Activated CD4-positive, alpha-beta T cell treated with anti-CD3 and anti-CD28 coated beads for 36 hours (primary cell): Measurements from ENCODE around the gene TRIM44. TPM values are rescaled to one million over a fixed set of nuclear protein-coding genes. Genes with fewer than 3 reads are reported as not detected.

Experiments
- ATAC-seq: fragments of 200-7000 bp; cut with Tn5 transposase; one replicate; pipeline ENCODE4 v1.10.0; 2021; ENCODE audit warnings: mild to moderate bottlenecking, moderate library complexity
- CTCF ChIA-PET: fragments of 350-600 bp; sonication (Branson Sonifier 250); formaldehyde crosslinking; loops from one replicate; lab custom pipeline; 2021; ENCODE audit warnings: antibody characterized with exemption; lab: Charles Lee
- POLR2A ChIA-PET: fragments of 350-600 bp; sonication (Branson Sonifier 250); formaldehyde crosslinking; loops from one replicate; lab custom pipeline; 2021; ENCODE audit warnings: antibody characterized with exemption, inconsistent platforms; lab: Charles Lee
- DNase-seq: peaks from one replicate; pipeline ENCODE4 v3.0.0-alpha.2; 2020
- H3K27ac Mint-ChIP-seq: one replicate; pipeline ENCODE4 v1.8.0; 2021; ENCODE audit warnings: mixed read lengths
- H3K27me3 Mint-ChIP-seq: one replicate; pipeline ENCODE4 v1.8.0; 2021; ENCODE audit warnings: mixed read lengths
- H3K36me3 Mint-ChIP-seq: one replicate; pipeline ENCODE4 v1.8.0; 2021; ENCODE audit warnings: low read depth, mixed read lengths
- H3K4me1 Mint-ChIP-seq: one replicate; pipeline ENCODE4 v1.8.0; 2021; ENCODE audit warnings: mixed read lengths
- H3K4me3 Mint-ChIP-seq: one replicate; pipeline ENCODE4 v1.8.0; 2021; ENCODE audit warnings: mild to moderate bottlenecking, moderate library complexity, mixed read lengths
- H3K9me3 Mint-ChIP-seq: one replicate; pipeline ENCODE4 v1.8.0; 2021; ENCODE audit warnings: low read depth, mixed read lengths
- intact Hi-C, 2 experiments: fragments of 100-400 bp; cut with DNase I in 1 of 2; cut with micrococcal nuclease in 1 of 2; formaldehyde crosslinking; loops; one replicate each; pipeline versions ENCODE4 v1.14.2 to v1.15.1; 2022 to 2024; cut with DNase I, micrococcal nuclease
- total RNA-seq, 2 experiments: library from RNA; stranded (reverse); gene quantifications; one replicate each; pipeline ENCODE4 v1.2.3, GENCODE V29; 2021

Gene TRIM44
- total RNA-seq, 2 experiments from 2014 or later: 38.1 to 39.9 TPM

- POLR2A ChIA-PET: no interaction called here
- Mint-ChIP-seq H3K4me3 (no peak overlapping the region), H3K27ac (no peak overlapping the region), H3K4me1 (peaks cover 47% of the 10 kb centered on the region), H3K36me3 (peaks cover 28% of the 10 kb centered on the region), H3K9me3 (peaks cover 8% of the 10 kb centered on the region), H3K27me3 (no peaks in the 10 kb centered on the region)
- intact Hi-C loops: no loop called here
- CTCF ChIA-PET: interaction anchor here (0.5 to 1.0 kb wide), 3 partner anchors 166 to 665 kb away, joined by 3 read pairs; no protein-coding TSS in a partner anchor
- ATAC-seq: no peak
- DNase-seq: no peak
These were observed 119.4 kb downstream of the TRIM44 start for GRCh38 chr11:35781861-35782470.

DNA sequence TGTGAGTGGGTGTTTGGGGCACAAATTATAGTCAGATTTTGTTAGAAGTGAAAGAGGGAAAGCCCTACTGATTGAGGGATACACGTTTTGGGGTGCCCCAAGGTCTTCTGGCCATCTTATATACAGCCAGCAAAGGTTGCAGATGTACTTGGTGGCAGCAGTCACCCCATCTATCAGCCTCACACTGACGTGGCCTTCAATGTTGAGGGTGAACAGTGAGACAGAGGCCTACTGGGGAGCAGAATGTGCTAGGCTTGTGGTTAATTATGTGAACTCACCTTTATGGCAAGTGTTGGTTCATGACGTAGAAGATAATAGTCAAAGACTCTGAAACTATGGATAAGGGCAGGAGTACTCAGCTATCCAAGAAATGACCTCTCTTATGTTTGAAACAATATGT lies 121.2 kb downstream of the TRIM44 start:
- no peak for ATAC-seq
- H3K27ac Mint-ChIP-seq: no peak overlapping the region
- intact Hi-C loops: no loop called here
- DNase-seq: no peak
- ChIA-PET CTCF (interaction anchor here (1.7 kb wide), 1 partner anchor 38 kb away, joined by 6 read pairs; no protein-coding TSS in a partner anchor), POLR2A (no interaction called here)
- no peak overlapping the region for H3K4me3 Mint-ChIP-seq
- H3K27me3 Mint-ChIP-seq: no peaks in the 10 kb centered on the region
- H3K4me1 Mint-ChIP-seq: peaks cover 56% of the 10 kb centered on the region
- H3K36me3 Mint-ChIP-seq: peaks cover 15% of the 10 kb centered on the region
- H3K9me3 Mint-ChIP-seq: no peaks in the 10 kb centered on the region

- Mint-ChIP-seq H3K4me3 (no peak overlapping the region), H3K9me3 (no peaks in the 10 kb centered on the region), H3K36me3 (peaks cover 8% of the 10 kb centered on the region), H3K27ac (no peak overlapping the region), H3K4me1 (peaks cover 56% of the 10 kb centered on the region), H3K27me3 (no peaks in the 10 kb centered on the region)
- CTCF ChIA-PET: interaction anchor here (0.6 to 1.6 kb wide), 2 partner anchors 10 to 105 kb away, joined by 3 to 4 read pairs; no protein-coding TSS in a partner anchor
- POLR2A ChIA-PET: interaction anchor here (0.7 kb wide), 1 partner anchor 627 kb away, joined by 4 read pairs; no protein-coding TSS in a partner anchor
- DNase-seq: no peak
- intact Hi-C loops: no loop called here
- peak; percentile 40 for ATAC-seq
These were observed 122.1 kb downstream of the TRIM44 start for GRCh38 chr11:35784699-35785098.

GRCh38 chr11:35785287-35786167 lies 123.0 kb downstream of the TRIM44 start:
- no peak overlapping the region for H3K27ac Mint-ChIP-seq
- H3K4me3 Mint-ChIP-seq: no peak overlapping the region
- POLR2A ChIA-PET: interaction anchor here (0.7 kb wide), 1 partner anchor 626 kb away, joined by 4 read pairs; no protein-coding TSS in a partner anchor
- H3K9me3 Mint-ChIP-seq: no peaks in the 10 kb centered on the region
- ATAC-seq: peak; percentile 92
- no peaks in the 10 kb centered on the region for H3K27me3 Mint-ChIP-seq
- H3K36me3 Mint-ChIP-seq: peaks cover 8% of the 10 kb centered on the region
- peaks cover 54% of the 10 kb centered on the region for H3K4me1 Mint-ChIP-seq
- no peak for DNase-seq
- CTCF ChIA-PET: interaction anchor here (0.6 to 1.6 kb wide), 3 partner anchors 10 to 106 kb away, joined by 3 to 4 read pairs (median 3); no protein-coding TSS in a partner anchor
- intact Hi-C loops: no loop called here

DNA sequence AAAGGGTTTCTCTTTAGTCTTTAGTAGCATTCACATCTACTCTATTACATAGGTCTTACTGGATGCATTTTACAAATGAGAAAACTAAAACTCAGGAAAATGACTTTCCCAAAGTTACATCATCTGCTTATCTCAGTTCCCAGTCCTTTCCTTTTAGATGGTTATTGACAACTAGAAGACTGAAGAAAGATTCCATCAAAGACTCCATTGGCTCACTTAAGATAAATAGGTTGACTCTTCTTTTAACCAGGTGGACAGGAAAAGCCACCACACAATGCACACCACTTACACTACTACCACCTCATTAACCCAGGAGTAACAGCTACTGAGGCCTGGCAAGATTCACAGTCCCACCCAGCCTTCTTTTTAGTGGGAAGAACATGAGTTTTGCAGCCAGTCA lies 123.6 kb downstream of the TRIM44 start:
- intact Hi-C loops: no loop called here
- peaks cover 7% of the 10 kb centered on the region for H3K36me3 Mint-ChIP-seq
- H3K9me3 Mint-ChIP-seq: no peaks in the 10 kb centered on the region
- no peak overlapping the region for H3K4me3 Mint-ChIP-seq
- H3K4me1 Mint-ChIP-seq: peaks cover 52% of the 10 kb centered on the region
- no peaks in the 10 kb centered on the region for H3K27me3 Mint-ChIP-seq
- ATAC-seq (no peak), DNase-seq (no peak)
- no peak overlapping the region for H3K27ac Mint-ChIP-seq
- POLR2A ChIA-PET: no interaction called here
- CTCF ChIA-PET: interaction anchor here (0.6 to 1.6 kb wide), 2 partner anchors 9 to 81 kb away, joined by 3 to 4 read pairs; no protein-coding TSS in a partner anchor

GRCh38 chr11:35787013-35787504 lies 124.5 kb downstream of the TRIM44 start:
- no peak overlapping the region for H3K4me3 Mint-ChIP-seq
- peaks cover 8% of the 10 kb centered on the region for H3K36me3 Mint-ChIP-seq
- intact Hi-C loops: no loop called here
- CTCF ChIA-PET: no interaction called here
- H3K9me3 Mint-ChIP-seq: no peaks in the 10 kb centered on the region
- H3K27ac Mint-ChIP-seq: no peak overlapping the region
- ATAC-seq (no peak), DNase-seq (no peak)
- no peaks in the 10 kb centered on the region for H3K27me3 Mint-ChIP-seq
- H3K4me1 Mint-ChIP-seq: peaks cover 47% of the 10 kb centered on the region
- POLR2A ChIA-PET: no interaction called here

GRCh38 chr11:35787626-35788025 lies 125.1 kb downstream of the TRIM44 start:
- no peak overlapping the region for H3K4me3 Mint-ChIP-seq
- no peaks in the 10 kb centered on the region for H3K27me3 Mint-ChIP-seq
- intact Hi-C loops: no loop called here
- no peaks in the 10 kb centered on the region for H3K9me3 Mint-ChIP-seq
- peaks cover 46% of the 10 kb centered on the region for H3K4me1 Mint-ChIP-seq
- DNase-seq: no peak
- POLR2A ChIA-PET: interaction anchor here (0.6 kb wide), 1 partner anchor 368 kb away, joined by 3 read pairs; no protein-coding TSS in a partner anchor
- peaks cover 8% of the 10 kb centered on the region for H3K36me3 Mint-ChIP-seq
- CTCF ChIA-PET: no interaction called here
- H3K27ac Mint-ChIP-seq: no peak overlapping the region
- no peak for ATAC-seq

- ChIA-PET POLR2A (no interaction called here), CTCF (interaction anchor here (0.6 to 2.1 kb wide), 3 partner anchors 10 to 325 kb away, joined by 3 to 11 read pairs (median 3); no protein-coding TSS in a partner anchor)
- ATAC-seq (no peak), DNase-seq (no peak)
- Mint-ChIP-seq H3K4me3 (no peak overlapping the region), H3K27me3 (no peaks in the 10 kb centered on the region), H3K9me3 (no peaks in the 10 kb centered on the region), H3K36me3 (peaks cover 6% of the 10 kb centered on the region), H3K27ac (no peak overlapping the region), H3K4me1 (peaks cover 19% of the 10 kb centered on the region)
- intact Hi-C loops: no loop called here
These were observed 128.7 kb downstream of the TRIM44 start for GRCh38 chr11:35791088-35791958.

GRCh38 chr11:35792148-35792845 lies 129.7 kb downstream of the TRIM44 start:
- Mint-ChIP-seq H3K27ac (no peak overlapping the region), H3K27me3 (no peaks in the 10 kb centered on the region), H3K4me1 (peaks cover 18% of the 10 kb centered on the region), H3K36me3 (peaks cover 5% of the 10 kb centered on the region), H3K4me3 (no peak overlapping the region), H3K9me3 (no peaks in the 10 kb centered on the region)
- DNase-seq: no peak
- intact Hi-C loops: no loop called here
- ChIA-PET CTCF (interaction anchor here (0.8 to 2.1 kb wide), 3 partner anchors 9 to 688 kb away, joined by 3 to 11 read pairs (median 3); no protein-coding TSS in a partner anchor), POLR2A (no interaction called here)
- no peak for ATAC-seq

DNA sequence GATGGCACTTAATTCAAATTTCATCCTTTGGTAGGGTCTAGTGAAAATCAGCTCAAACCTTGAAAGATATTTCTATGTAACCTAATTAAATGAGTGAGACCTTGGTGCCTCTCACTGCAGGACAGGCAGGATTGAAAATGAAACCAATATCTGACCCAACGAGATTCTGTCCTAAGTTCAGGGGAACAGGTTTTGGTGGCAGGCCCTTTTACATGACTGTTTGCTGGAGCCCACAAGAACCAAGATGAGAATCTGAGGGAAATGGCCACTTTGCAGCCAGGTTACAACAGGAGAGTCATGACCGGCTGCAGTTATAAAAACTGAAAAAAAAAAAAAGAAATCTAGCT lies 130.2 kb downstream of the TRIM44 start:
- peaks cover 8% of the 10 kb centered on the region for H3K36me3 Mint-ChIP-seq
- CTCF ChIA-PET: interaction anchor here (0.8 kb wide), 1 partner anchor 688 kb away, joined by 3 read pairs; no protein-coding TSS in a partner anchor
- no peak overlapping the region for H3K4me3 Mint-ChIP-seq
- H3K4me1 Mint-ChIP-seq: peaks cover 15% of the 10 kb centered on the region
- ATAC-seq (no peak), DNase-seq (no peak)
- H3K9me3 Mint-ChIP-seq: no peaks in the 10 kb centered on the region
- intact Hi-C loops: no loop called here
- POLR2A ChIA-PET: no interaction called here
- H3K27me3 Mint-ChIP-seq: no peaks in the 10 kb centered on the region
- H3K27ac Mint-ChIP-seq: no peak overlapping the region
